ENCODE data around the gene GAB4.

The GAB4 gene

GRCh38 chr22:16987822-16988221 lies 20.2 kb downstream of the GAB4 start:
- no peak for DNase-seq

GRCh38 chr22:16975155-16975885 lies 32.7 kb downstream of the GAB4 start:
- no peak for DNase-seq

GRCh38 chr22:16974298-16975084 lies 33.5 kb downstream of the GAB4 start:
- no peak for DNase-seq

- no peak for DNase-seq
These were observed 34.3 kb downstream of the GAB4 start for GRCh38 chr22:16973591-16974297.

GRCh38 chr22:16972311-16972710 lies 35.7 kb downstream of the GAB4 start:
- DNase-seq, result no peak

GRCh38 chr22:16970446-16970845 lies 37.6 kb downstream of the GAB4 start:
- no peak for DNase-seq

- DNase-seq, result no peak
These were observed 38.3 kb downstream of the GAB4 start for GRCh38 chr22:16969508-16970327.

- DNase-seq, result no peak
These were observed 39.8 kb downstream of the GAB4 start for GRCh38 chr22:16968218-16968595.

- no peak for DNase-seq
These were observed 40.4 kb downstream of the GAB4 start for GRCh38 chr22:16967453-16968217.

GRCh38 chr22:16966251-16966650 lies 41.8 kb downstream of the GAB4 start:
- no peak for DNase-seq

GRCh38 chr22:16965560-16965959 lies 42.5 kb downstream of the GAB4 start:
- no peak for DNase-seq

- DNase-seq, result no peak
These were observed 42.9 kb downstream of the GAB4 start for GRCh38 chr22:16965083-16965482.

GRCh38 chr22:16964366-16964765 lies 43.7 kb downstream of the GAB4 start:
- no peak for DNase-seq

- no peak for DNase-seq
These were observed 44.7 kb downstream of the GAB4 start for GRCh38 chr22:16963189-16963945.

GRCh38 chr22:16962501-16962900 lies 45.5 kb downstream of the GAB4 start:
- DNase-seq, result no peak

- DNase-seq, result no peak
These were observed 46.4 kb downstream of the GAB4 start for GRCh38 chr22:16961477-16962186.

- no peak for DNase-seq
These were observed 47.2 kb downstream of the GAB4 start for GRCh38 chr22:16960884-16961249.

- no peak for DNase-seq
These were observed 47.7 kb downstream of the GAB4 start for GRCh38 chr22:16960220-16960883.

GRCh38 chr22:16959345-16959930 lies 48.6 kb downstream of the GAB4 start:
- no peak for DNase-seq

- DNase-seq, result no peak
These were observed 49.5 kb downstream of the GAB4 start for GRCh38 chr22:16958475-16958874.

Data from activated CD8-positive, alpha-beta memory T cell treated with anti-CD3 and anti-CD28 coated beads, Interleukin-2, amount 50 U/mL, for 4 hours (primary cell).